ENCODE results near the gene TREM1.

GRCh38 chr6:41237128-41237527 lies 49.4 kb downstream of the TREM1 start:
- no peak for TF ChIP-seq POLR2A (IDR thresholded peaks at IDR 0.05)
- TF ChIP-seq CTCF (IDR thresholded peaks at IDR 0.05): no peak
